Measurements from ENCODE around the gene MOCS2. TPM values are rescaled to one million over a fixed set of nuclear protein-coding genes. Genes with fewer than 3 reads are reported as not detected.

The MOCS2 gene
- total and polyA plus RNA-seq, 4 donors: 25.3 to 71.0 (median 26.8) TPM

- H3K27ac ChIP-seq (ENCODE audit: low read depth in 1 of 2, low read length in 1 of 2): no peak overlapping the region
- DNase-seq (no peak), ATAC-seq (ENCODE audit: insufficient read depth, low FRiP score) (no peak)
- peaks cover 0 to 6% (median 0%) of the 10 kb centered on the region in 4 donors for H3K36me3 ChIP-seq (ENCODE audit: control insufficient read depth in 4 of 4, insufficient read depth in 4 of 4, low read length in 4 of 4)
- no peaks in the 10 kb centered on the region for H3K9me3 ChIP-seq (ENCODE audit: control insufficient read depth in 4 of 4, insufficient read depth in 3 of 4, low read length in 3 of 4)
- TF ChIP-seq CTCF (IDR thresholded peaks at IDR 0.05; ENCODE audit: control extremely low read depth, extremely low read depth): no peak
- WGBS, 2 donors: 89 to 90% methylated on average over 5 of the region's 5 CpGs
- peaks cover 0 to 5% (median 0%) of the 10 kb centered on the region in 5 donors for H3K4me1 ChIP-seq (ENCODE audit: control insufficient read depth in 5 of 5, insufficient read depth in 5 of 5, low read length in 5 of 5)
- H3K27me3 ChIP-seq (ENCODE audit: control insufficient read depth in 3 of 3, insufficient read depth in 3 of 3, low read length in 2 of 3): no peaks in the 10 kb centered on the region
- H3K4me3 ChIP-seq: no peak overlapping the region
- no peak overlapping the region for H3K9ac ChIP-seq (ENCODE audit: insufficient read depth in 1 of 2, low read length in 2 of 2)
Measured at GRCh38 chr5:53090229-53090628, 19.3 kb downstream of the MOCS2 start.

- WGBS, 2 donors: 69 to 73% methylated on average over 4 of the region's 4 CpGs
- no peak overlapping the region for H3K27ac ChIP-seq (ENCODE audit: low read depth in 1 of 2, low read length in 1 of 2)
- no peak overlapping the region for H3K9ac ChIP-seq (ENCODE audit: insufficient read depth in 1 of 2, low read length in 2 of 2)
- peaks cover 0 to 5% (median 0%) of the 10 kb centered on the region in 5 donors for H3K4me1 ChIP-seq (ENCODE audit: control insufficient read depth in 5 of 5, insufficient read depth in 5 of 5, low read length in 5 of 5)
- peaks cover 0 to 6% (median 0%) of the 10 kb centered on the region in 4 donors for H3K36me3 ChIP-seq (ENCODE audit: control insufficient read depth in 4 of 4, insufficient read depth in 4 of 4, low read length in 4 of 4)
- no peaks in the 10 kb centered on the region for H3K9me3 ChIP-seq (ENCODE audit: control insufficient read depth in 4 of 4, insufficient read depth in 3 of 4, low read length in 3 of 4)
- ATAC-seq (ENCODE audit: insufficient read depth, low FRiP score) (no peak), DNase-seq (no peak)
- H3K4me3 ChIP-seq: no peak overlapping the region
- TF ChIP-seq CTCF (IDR thresholded peaks at IDR 0.05; ENCODE audit: control extremely low read depth, extremely low read depth): no peak
- no peaks in the 10 kb centered on the region for H3K27me3 ChIP-seq (ENCODE audit: control insufficient read depth in 3 of 3, insufficient read depth in 3 of 3, low read length in 2 of 3)
Measured at GRCh38 chr5:53089481-53089991, 20.0 kb downstream of the MOCS2 start.

GRCh38 chr5:53087621-53088121 is 21.9 kb downstream of the MOCS2 start:
- no peaks in the 10 kb centered on the region for H3K9me3 ChIP-seq (ENCODE audit: control insufficient read depth in 4 of 4, insufficient read depth in 3 of 4, low read length in 3 of 4)
- no peak overlapping the region for H3K27ac ChIP-seq (ENCODE audit: low read depth in 1 of 2, low read length in 1 of 2)
- peaks cover 0 to 5% (median 0%) of the 10 kb centered on the region in 5 donors for H3K4me1 ChIP-seq (ENCODE audit: control insufficient read depth in 5 of 5, insufficient read depth in 5 of 5, low read length in 5 of 5)
- H3K36me3 ChIP-seq (ENCODE audit: control insufficient read depth in 4 of 4, insufficient read depth in 4 of 4, low read length in 4 of 4): peaks cover 0 to 10% (median 0%) of the 10 kb centered on the region in 4 donors
- H3K27me3 ChIP-seq (ENCODE audit: control insufficient read depth in 3 of 3, insufficient read depth in 3 of 3, low read length in 2 of 3): no peaks in the 10 kb centered on the region
- no peak for TF ChIP-seq CTCF (IDR thresholded peaks at IDR 0.05; ENCODE audit: control extremely low read depth, extremely low read depth)
- no peak for ATAC-seq (ENCODE audit: insufficient read depth, low FRiP score)
- no peak overlapping the region for H3K4me3 ChIP-seq
- H3K9ac ChIP-seq (ENCODE audit: insufficient read depth in 1 of 2, low read length in 2 of 2): no peak overlapping the region
- WGBS, 2 donors: 96 to 97% methylated on average over 1 of the region's 1 CpG
- DNase-seq: no peak

GRCh38 chr5:53087171-53087570 is 22.4 kb downstream of the MOCS2 start:
- no peak overlapping the region for H3K9ac ChIP-seq (ENCODE audit: insufficient read depth in 1 of 2, low read length in 2 of 2)
- H3K4me1 ChIP-seq (ENCODE audit: control insufficient read depth in 5 of 5, insufficient read depth in 5 of 5, low read length in 5 of 5): peaks cover 0 to 5% (median 0%) of the 10 kb centered on the region in 5 donors
- no peak overlapping the region for H3K4me3 ChIP-seq
- no peak for ATAC-seq (ENCODE audit: insufficient read depth, low FRiP score)
- no peak for TF ChIP-seq CTCF (IDR thresholded peaks at IDR 0.05; ENCODE audit: control extremely low read depth, extremely low read depth)
- no peaks in the 10 kb centered on the region for H3K9me3 ChIP-seq (ENCODE audit: control insufficient read depth in 4 of 4, insufficient read depth in 3 of 4, low read length in 3 of 4)
- no peak for DNase-seq
- peaks cover 0 to 9% (median 0%) of the 10 kb centered on the region in 4 donors for H3K36me3 ChIP-seq (ENCODE audit: control insufficient read depth in 4 of 4, insufficient read depth in 4 of 4, low read length in 4 of 4)
- no peak overlapping the region for H3K27ac ChIP-seq (ENCODE audit: low read depth in 1 of 2, low read length in 1 of 2)
- WGBS, 2 donors: 93% methylated on average over 1 of the region's 1 CpG
- H3K27me3 ChIP-seq (ENCODE audit: control insufficient read depth in 3 of 3, insufficient read depth in 3 of 3, low read length in 2 of 3): no peaks in the 10 kb centered on the region

All from lung (tissue), 12 donors.